ENCODE measurements around the gene HES2.

The HES2 gene

GRCh38 chr1:6427441-6428390, 8.0 kb upstream of the HES2 start:
- Histone ChIP-seq H3K36me3 (ENCODE audit: control insufficient read depth, insufficient read depth, low read length) (no peaks in the 10 kb centered on the region), H3K27me3 (replicated peaks; ENCODE audit: control insufficient read depth, insufficient read depth, low read length) (no peaks in the 10 kb centered on the region; the same call in 1 of the 2 replicates), H3K4me3 (replicated peaks; ENCODE audit: low read depth, low read length) (no peak overlapping the region)
- DNase-seq (ENCODE audit: extremely low read depth, insufficient read length), result no peak
- TF ChIP-seq CTCF (IDR thresholded peaks at IDR 0.05; ENCODE audit: insufficient read depth, low read length, poor library complexity, severe bottlenecking), result no peak

- no peak for DNase-seq (ENCODE audit: extremely low read depth, insufficient read length)
- no peak for TF ChIP-seq CTCF (IDR thresholded peaks at IDR 0.05; ENCODE audit: insufficient read depth, low read length, poor library complexity, severe bottlenecking)
- Histone ChIP-seq H3K4me3 (replicated peaks; ENCODE audit: low read depth, low read length) (no peak overlapping the region), H3K36me3 (ENCODE audit: control insufficient read depth, insufficient read depth, low read length) (no peaks in the 10 kb centered on the region), H3K27me3 (replicated peaks; ENCODE audit: control insufficient read depth, insufficient read depth, low read length) (no peaks in the 10 kb centered on the region; the same call in 1 of the 2 replicates)
Observed at GRCh38 chr1:6426972-6427350, 7.2 kb upstream of the HES2 start.

DNA sequence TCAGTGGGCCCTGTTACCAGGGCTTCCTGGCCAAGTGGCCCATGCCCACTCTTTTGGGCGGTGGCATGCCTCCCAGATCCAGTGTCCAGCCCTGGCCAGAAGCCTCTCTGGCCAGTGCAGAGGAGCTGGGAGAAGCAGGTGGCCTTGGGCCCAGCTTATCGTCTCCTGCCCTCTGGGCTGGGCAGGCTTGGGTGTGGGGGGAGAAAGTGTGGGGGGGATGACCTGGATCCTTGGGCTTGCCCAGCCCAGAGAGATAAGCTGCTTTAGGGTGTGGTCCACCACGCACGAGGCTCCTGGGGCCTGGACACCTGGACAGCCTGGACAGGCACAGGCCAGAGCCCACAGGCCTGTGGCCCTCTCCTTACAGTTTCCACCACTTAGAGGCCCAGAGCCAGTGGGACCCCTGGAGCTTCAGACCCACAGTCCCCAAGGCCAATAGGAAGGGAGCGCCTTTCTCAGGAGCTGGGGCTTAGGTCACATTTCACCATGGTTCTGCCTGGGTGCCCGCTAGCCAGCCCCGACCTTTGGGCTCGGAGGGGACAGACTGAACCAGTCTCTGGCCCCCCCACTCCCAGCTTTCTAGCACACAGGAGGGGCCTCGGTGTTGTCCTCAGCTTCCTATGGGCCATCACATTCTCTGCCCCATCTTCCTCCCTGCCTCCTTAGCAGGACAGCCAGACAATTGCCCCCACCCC, 6.7 kb upstream of the HES2 start:
- H3K4me3 ChIP-seq (replicated peaks; ENCODE audit: low read depth, low read length), result no peak overlapping the region
- DNase-seq (ENCODE audit: extremely low read depth, insufficient read length), result no peak
- no peak for TF ChIP-seq CTCF (IDR thresholded peaks at IDR 0.05; ENCODE audit: insufficient read depth, low read length, poor library complexity, severe bottlenecking)
- peaks cover 2% of the 10 kb centered on the region for H3K27me3 ChIP-seq (replicated peaks; ENCODE audit: control insufficient read depth, insufficient read depth, low read length)
- H3K36me3 ChIP-seq (ENCODE audit: control insufficient read depth, insufficient read depth, low read length), result no peaks in the 10 kb centered on the region

DNA sequence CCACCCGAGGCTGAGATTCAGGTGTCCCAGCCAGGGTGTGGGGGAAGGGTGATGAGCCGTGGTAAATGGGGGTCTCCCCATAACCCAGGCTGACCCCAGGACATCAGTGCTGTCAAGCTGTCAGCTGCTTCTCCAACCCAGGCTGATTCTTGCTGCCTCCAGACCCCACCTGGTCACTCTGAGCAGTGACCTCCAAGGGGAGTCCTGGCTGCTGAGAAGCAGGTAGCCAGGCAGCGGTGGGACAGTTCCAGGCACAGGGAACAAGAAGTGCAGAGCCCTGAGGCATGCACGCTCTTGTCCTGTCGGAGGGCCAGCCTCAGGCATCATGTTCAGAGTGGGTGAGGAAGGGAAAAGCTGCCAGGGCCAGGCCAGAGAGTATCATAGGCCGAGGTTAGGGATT, 5.9 kb upstream of the HES2 start:
- Histone ChIP-seq H3K27me3 (replicated peaks; ENCODE audit: control insufficient read depth, insufficient read depth, low read length) (peaks cover 4% of the 10 kb centered on the region), H3K4me3 (replicated peaks; ENCODE audit: low read depth, low read length) (no peak overlapping the region), H3K36me3 (ENCODE audit: control insufficient read depth, insufficient read depth, low read length) (no peaks in the 10 kb centered on the region)
- no peak for DNase-seq (ENCODE audit: extremely low read depth, insufficient read length)
- TF ChIP-seq CTCF (IDR thresholded peaks at IDR 0.05; ENCODE audit: insufficient read depth, low read length, poor library complexity, severe bottlenecking), result no peak

GRCh38 chr1:6424619-6425593, 5.2 kb upstream of the HES2 start, which contains the start of gene ESPN:
TSS of gene ESPN (plus strand) at chr1:6424776. CDS start at chr1:6424956, 180 bp downstream.
- no peaks in the 10 kb centered on the region for H3K36me3 ChIP-seq (ENCODE audit: control insufficient read depth, insufficient read depth, low read length)
- H3K4me3 ChIP-seq (replicated peaks; ENCODE audit: low read depth, low read length), result no peak within 1 kb of the TSS

More at GRCh38 chr1:6424619-6425593, 5.2 kb upstream of the HES2 start, which contains the start of gene ESPN:
- no peak for TF ChIP-seq CTCF (IDR thresholded peaks at IDR 0.05; ENCODE audit: insufficient read depth, low read length, poor library complexity, severe bottlenecking)
- peaks cover 6% of the 10 kb centered on the region for H3K27me3 ChIP-seq (replicated peaks; ENCODE audit: control insufficient read depth, insufficient read depth, low read length)
- no peak for DNase-seq (ENCODE audit: extremely low read depth, insufficient read length)

Measured in GM06990 (cell line).